H9 (cell line): ENCODE data around the gene VSTM2L. TPM values are rescaled to one million over a fixed set of nuclear protein-coding genes. Genes with fewer than 3 reads are reported as not detected.

Source experiments
- DNase-seq: peaks from one replicate; pipeline ENCODE4 v3.0.0-alpha.2; 2017
- H2AFZ ChIP-seq: one replicate; pipeline ENCODE4 v1.6.1; 2013; ENCODE audit warnings: mild to moderate bottlenecking, low read length, control low read depth, moderate library complexity
- H2AK5ac ChIP-seq: 2 replicates; pipeline ENCODE4 v1.6.1; 2013; ENCODE audit warnings: low read length, control low read depth, mixed read lengths; ENCODE audit not compliant: insufficient read length
- H2BK120ac ChIP-seq: one replicate; pipeline ENCODE4 v1.6.1; 2013; ENCODE audit warnings: low read depth, mild to moderate bottlenecking, low read length, control low read depth, inconsistent platforms; ENCODE audit not compliant: poor library complexity, severe bottlenecking
- H2BK12ac ChIP-seq: 2 replicates; pipeline ENCODE4 v1.6.1; 2013; ENCODE audit warnings: low read length, control low read depth, mixed read lengths, low read depth; ENCODE audit not compliant: insufficient read length
- H2BK15ac ChIP-seq: 2 replicates; pipeline ENCODE4 v1.6.1; 2013; ENCODE audit warnings: low read depth, low read length, control low read depth
- H2BK20ac ChIP-seq: one replicate; pipeline ENCODE4 v1.6.1; 2013; ENCODE audit warnings: low read depth, mild to moderate bottlenecking, low read length, control low read depth, inconsistent platforms; ENCODE audit not compliant: poor library complexity, severe bottlenecking
- H2BK5ac ChIP-seq: 2 replicates; pipeline ENCODE4 v1.6.1; 2013; ENCODE audit warnings: low read length, control low read depth, mixed read lengths; ENCODE audit not compliant: insufficient read length
- H3K14ac ChIP-seq: 2 replicates; pipeline ENCODE4 v1.6.1; 2013; ENCODE audit warnings: low read length, control low read depth; ENCODE audit not compliant: insufficient read depth
- H3K18ac ChIP-seq: 2 replicates; pipeline ENCODE4 v1.6.1; 2013; ENCODE audit warnings: low read depth, mild to moderate bottlenecking, mixed read lengths, low read length, control low read depth; ENCODE audit not compliant: insufficient read length
- H3K23ac ChIP-seq: 2 replicates; pipeline ENCODE4 v1.6.1; 2013; ENCODE audit warnings: low read length, control low read depth, mixed read lengths, low read depth; ENCODE audit not compliant: insufficient read length
- H3K23me2 ChIP-seq: 2 replicates; pipeline ENCODE4 v1.6.1; 2013; ENCODE audit warnings: low read depth, mild to moderate bottlenecking, mixed read lengths, low read length, control low read depth; ENCODE audit not compliant: insufficient read length, poor library complexity, severe bottlenecking
- H3K27ac ChIP-seq: 2 replicates; pipeline ENCODE4 v1.5.1; 2013; ENCODE audit warnings: low read length, control low read depth, mixed read lengths, low read depth; ENCODE audit not compliant: insufficient read length
- H3K27me3 ChIP-seq: 2 replicates; pipeline ENCODE4 v1.6.1; 2013; ENCODE audit warnings: low read length, control low read depth, inconsistent platforms; ENCODE audit not compliant: insufficient read depth
- H3K4ac ChIP-seq: 2 replicates; pipeline ENCODE4 v1.6.1; 2013; ENCODE audit warnings: low read depth, mild to moderate bottlenecking, control low read depth, inconsistent platforms, low read length, moderate library complexity
- H3K4me1 ChIP-seq: 2 replicates; pipeline ENCODE4 v1.6.1; 2013; ENCODE audit warnings: low read length, control low read depth, inconsistent platforms; ENCODE audit not compliant: insufficient read depth
- H3K4me2 ChIP-seq: 2 replicates; pipeline ENCODE4 v1.6.1; 2013; ENCODE audit warnings: low read length, control low read depth, mixed read lengths; ENCODE audit not compliant: insufficient read length, insufficient read depth
- H3K56ac ChIP-seq: 2 replicates; pipeline ENCODE4 v1.6.1; 2013; ENCODE audit warnings: low read depth, mild to moderate bottlenecking, mixed read lengths, low read length, control low read depth; ENCODE audit not compliant: insufficient read length
- H3K79me1 ChIP-seq: 2 replicates; pipeline ENCODE4 v1.6.1; 2013; ENCODE audit warnings: low read depth, mild to moderate bottlenecking, moderate library complexity, low read length, control low read depth, inconsistent platforms; ENCODE audit not compliant: insufficient read depth, poor library complexity, severe bottlenecking
- H3K79me2 ChIP-seq: 2 replicates; pipeline ENCODE4 v1.6.1; 2013; ENCODE audit warnings: low read length, control low read depth, inconsistent platforms; ENCODE audit not compliant: insufficient read depth
- H3K9ac ChIP-seq: 2 replicates; pipeline ENCODE4 v1.6.1; 2013; ENCODE audit warnings: low read length, control low read depth, mixed read lengths; ENCODE audit not compliant: insufficient read length; ENCODE audit errors: extremely low read depth
- H3K9me3 ChIP-seq: one replicate; pipeline ENCODE4 v1.6.1; 2013; ENCODE audit warnings: low read depth, low read length, inconsistent platforms; ENCODE audit not compliant: control insufficient read depth
- H3T11ph ChIP-seq: one replicate; pipeline ENCODE4 v1.6.1; 2013; ENCODE audit warnings: mild to moderate bottlenecking, low read length, control low read depth, inconsistent platforms
- H4K20me1 ChIP-seq: one replicate; pipeline ENCODE4 v1.6.1; 2013; ENCODE audit not compliant: control insufficient read depth, insufficient read length, insufficient read depth
- H4K5ac ChIP-seq: 2 replicates; pipeline ENCODE4 v1.6.1; 2013; ENCODE audit warnings: low read depth, mild to moderate bottlenecking, mixed read lengths, low read length, control low read depth; ENCODE audit not compliant: insufficient read length
- H4K8ac ChIP-seq: replicated peaks from 2 replicates; pipeline ENCODE4 v1.6.1; 2013; ENCODE audit warnings: low read length, control low read depth, mixed read lengths, low read depth; ENCODE audit not compliant: insufficient read length
- H4K91ac ChIP-seq: 2 replicates; pipeline ENCODE4 v1.6.1; 2013; ENCODE audit warnings: low read depth, mild to moderate bottlenecking, moderate library complexity, mixed read lengths, low read length, control low read depth; ENCODE audit not compliant: insufficient read length
- H3K27ac Mint-ChIP-seq, 3 experiments: 2 replicates in 2 of 3; 3 replicates in 1 of 3; pipeline ENCODE4 v1.8.0; 2020 to 2021; ENCODE audit warnings: mixed read lengths in 3 of 3, mild to moderate bottlenecking in 1 of 3, moderate library complexity in 1 of 3
- H3K27me3 Mint-ChIP-seq: 2 replicates; pipeline ENCODE4 v1.8.0; 2021; ENCODE audit warnings: low read depth, mild to moderate bottlenecking, moderate library complexity, mixed read lengths
- H3K36me3 Mint-ChIP-seq, 3 experiments: 2 replicates in 2 of 3; 3 replicates in 1 of 3; pipeline ENCODE4 v1.8.0; 2020 to 2021; ENCODE audit warnings: low read depth in 3 of 3, mixed read lengths in 3 of 3; ENCODE audit not compliant: insufficient read depth in 1 of 3
- H3K4me1 Mint-ChIP-seq, 2 experiments: 2 replicates each; pipeline ENCODE4 v1.8.0; 2020; ENCODE audit warnings: mixed read lengths in 2 of 2
- H3K4me3 Mint-ChIP-seq, 2 experiments: 2 replicates in 1 of 2; 3 replicates in 1 of 2; pipeline ENCODE4 v1.8.0; 2020 to 2021; ENCODE audit warnings: mild to moderate bottlenecking in 2 of 2, mixed read lengths in 2 of 2, moderate library complexity in 1 of 2
- H3K9me3 Mint-ChIP-seq, 2 experiments: 2 replicates in 1 of 2; 3 replicates in 1 of 2; pipeline ENCODE4 v1.8.0; 2020; ENCODE audit warnings: mild to moderate bottlenecking in 2 of 2, mixed read lengths in 2 of 2, moderate library complexity in 1 of 2
- WGBS: extraction: QIAGEN DNeasy Blood & Tissue Kit; methylation state at CpG from one replicate; pipeline ENCODE4 v1.1.7; 2013; ENCODE audit warnings: missing lambda C conversion rate, low lambda C conversion rate, mixed read lengths; ENCODE audit not compliant: insufficient read length; ENCODE audit errors: extremely low coverage; 5-methylcytosine and 5-hydroxymethylcytosine counted together
- total RNA-seq: library from RNA; stranded (reverse); gene quantifications from 2 replicates; pipeline ENCODE4 v1.2.1, GENCODE V29; 2021
- TF ChIP-seq, protein P1 (sequence below): fragments of 200-600 bp; sonication (generic); conservative IDR thresholded peaks from 3 replicates; pipeline ENCODE4 v1.8.0; 2021; ENCODE audit warnings: antibody characterized with exemption, mild to moderate bottlenecking

The VSTM2L gene
- total RNA-seq, 1 experiment from 2014 or later = 2.1 TPM

DNA sequence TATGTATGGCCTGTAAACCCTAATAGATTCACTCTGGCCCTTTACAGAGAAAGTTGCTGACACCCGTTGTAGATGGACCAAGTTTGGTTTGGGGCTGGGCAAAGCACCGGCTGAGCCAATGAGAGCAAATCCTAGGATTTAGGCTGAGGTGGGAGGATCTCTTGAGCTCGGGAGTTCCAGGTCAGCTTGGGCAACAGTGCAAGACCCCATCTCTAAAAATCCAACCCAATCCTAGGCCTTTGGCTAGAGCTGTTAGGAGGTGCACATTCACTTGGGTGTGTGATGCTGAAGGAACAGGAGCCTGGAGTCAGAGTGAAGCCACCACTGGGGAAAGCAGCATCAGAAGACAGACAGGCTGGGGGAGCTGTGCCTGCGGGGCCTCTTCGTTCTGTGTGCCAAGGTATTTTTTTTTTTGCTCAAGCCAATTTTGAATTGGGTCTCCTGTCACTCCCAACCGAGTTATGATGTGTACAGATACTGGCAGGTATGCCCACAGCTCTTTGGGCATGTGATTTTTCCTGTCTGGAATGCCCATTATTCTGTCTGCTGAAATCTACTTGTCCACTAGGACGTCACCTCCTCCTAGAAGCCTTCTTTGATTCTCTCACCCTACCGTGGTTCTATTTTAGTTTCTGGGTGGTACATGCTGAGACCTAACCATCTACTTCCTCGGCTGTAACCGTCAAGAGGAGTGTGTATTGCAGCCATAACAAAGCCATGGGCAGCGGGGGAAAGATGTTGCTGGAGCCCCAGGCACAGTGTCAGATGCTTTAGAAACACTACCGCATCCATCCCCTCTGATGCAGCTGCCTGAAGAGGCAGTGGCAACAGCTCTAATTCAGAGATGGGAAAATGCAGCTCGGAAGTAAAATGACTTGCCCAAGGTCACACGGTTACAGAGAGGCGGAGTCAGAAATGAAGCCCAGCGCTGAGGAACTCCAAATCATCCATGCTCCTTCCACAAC, 76.4 kb downstream of the VSTM2L start:
- TF ChIP-seq, protein P1, sequence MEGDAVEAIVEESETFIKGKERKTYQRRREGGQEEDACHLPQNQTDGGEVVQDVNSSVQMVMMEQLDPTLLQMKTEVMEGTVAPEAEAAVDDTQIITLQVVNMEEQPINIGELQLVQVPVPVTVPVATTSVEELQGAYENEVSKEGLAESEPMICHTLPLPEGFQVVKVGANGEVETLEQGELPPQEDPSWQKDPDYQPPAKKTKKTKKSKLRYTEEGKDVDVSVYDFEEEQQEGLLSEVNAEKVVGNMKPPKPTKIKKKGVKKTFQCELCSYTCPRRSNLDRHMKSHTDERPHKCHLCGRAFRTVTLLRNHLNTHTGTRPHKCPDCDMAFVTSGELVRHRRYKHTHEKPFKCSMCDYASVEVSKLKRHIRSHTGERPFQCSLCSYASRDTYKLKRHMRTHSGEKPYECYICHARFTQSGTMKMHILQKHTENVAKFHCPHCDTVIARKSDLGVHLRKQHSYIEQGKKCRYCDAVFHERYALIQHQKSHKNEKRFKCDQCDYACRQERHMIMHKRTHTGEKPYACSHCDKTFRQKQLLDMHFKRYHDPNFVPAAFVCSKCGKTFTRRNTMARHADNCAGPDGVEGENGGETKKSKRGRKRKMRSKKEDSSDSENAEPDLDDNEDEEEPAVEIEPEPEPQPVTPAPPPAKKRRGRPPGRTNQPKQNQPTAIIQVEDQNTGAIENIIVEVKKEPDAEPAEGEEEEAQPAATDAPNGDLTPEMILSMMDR = peak; percentile 30; the same call in 2 of the 3 replicates
- no CpG with 5 or more reads among the region's 16 CpGs for WGBS
- Histone ChIP-seq H3K9ac (no peak overlapping the region), H3K23ac (no peak overlapping the region), H3K27me3 (no peaks in the 10 kb centered on the region), H2BK15ac (no peak overlapping the region), H3K27ac (no peak overlapping the region), H2AFZ (no peak overlapping the region), H2AK5ac (no peak overlapping the region), H3K9me3 (no peaks in the 10 kb centered on the region), H2BK12ac (no peak overlapping the region), H4K91ac (no peak overlapping the region), H3T11ph (no peak overlapping the region), H3K4me1 (0 out of 2 replicates have a peak, but pooled peaks cover 2% of the 10 kb centered on the region), H3K4ac (no peak overlapping the region), H2BK20ac (no peak overlapping the region), H3K56ac (no peak overlapping the region), H4K8ac (no peak overlapping the region), H3K79me1 (no peaks in the 10 kb centered on the region), H3K79me2 (no peaks in the 10 kb centered on the region), H3K23me2 (peaks cover 3% of the 10 kb centered on the region), H4K20me1 (no peaks in the 10 kb centered on the region), H3K14ac (no peak overlapping the region), H4K5ac (no peak overlapping the region), H2BK120ac (no peak overlapping the region), H3K4me2 (no peak overlapping the region), H3K18ac (no peak overlapping the region), H2BK5ac (no peak overlapping the region)
- H3K36me3 Mint-ChIP-seq = peaks cover 11 to 21% (median 15%) of the 10 kb centered on the region in 3 experiments; a peak in 6 of 7 replicates
- 0 out of 7 replicates have a peak overlapping the region, but pooled peaks of 1 of the 3 experiments have one; percentile 4 for H3K27ac Mint-ChIP-seq
- no peak overlapping the region for H3K4me3 Mint-ChIP-seq
- H3K27me3 Mint-ChIP-seq = peaks cover 7% of the 10 kb centered on the region
- H3K9me3 Mint-ChIP-seq = no peaks in the 10 kb centered on the region
- no peak for DNase-seq
- H3K4me1 Mint-ChIP-seq = peaks cover 14 to 31% of the 10 kb centered on the region in 2 experiments
